ENCODE measurements around the gene PSME3.
"Not testable (repeated sequence)": the region's sequence is repeated elsewhere in the genome, so short reads cannot be mapped to it uniquely, and the experiment has no call there.

Gene PSME3

DNA sequence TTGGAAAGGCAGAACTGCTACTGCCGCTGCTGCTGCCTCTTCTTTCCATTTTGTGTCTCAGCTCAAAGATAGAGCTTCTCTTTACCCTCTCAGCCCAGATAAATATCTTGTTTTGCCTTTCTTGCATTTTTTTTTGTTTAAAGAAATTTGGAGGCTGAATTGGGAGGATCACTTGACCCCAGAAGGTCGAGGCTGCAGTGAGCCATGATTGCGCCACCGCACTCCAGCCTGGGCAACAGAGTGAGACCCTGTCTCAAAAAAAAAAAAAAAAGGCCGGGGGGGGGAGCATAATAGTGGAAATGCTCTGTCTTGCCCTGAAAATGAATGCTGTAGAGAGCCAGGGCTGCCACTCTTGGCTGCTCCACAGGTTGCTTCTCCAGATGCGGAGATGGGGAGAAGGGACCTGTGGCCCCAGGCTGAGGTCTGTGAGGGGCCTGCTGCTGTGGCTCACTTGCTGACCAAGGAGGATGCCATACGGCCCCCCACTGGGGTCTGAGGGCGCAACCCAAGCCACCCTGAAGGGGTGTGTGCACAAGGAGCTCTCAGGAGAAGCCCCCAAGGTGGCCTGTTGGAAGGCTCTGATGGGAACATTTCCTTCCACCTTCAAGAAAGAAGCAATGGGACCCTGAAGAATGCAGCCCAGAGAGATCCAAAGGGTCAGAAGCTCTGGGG, 45.9 kb downstream of the PSME3 start:
- no peak for DNase-seq

DNA sequence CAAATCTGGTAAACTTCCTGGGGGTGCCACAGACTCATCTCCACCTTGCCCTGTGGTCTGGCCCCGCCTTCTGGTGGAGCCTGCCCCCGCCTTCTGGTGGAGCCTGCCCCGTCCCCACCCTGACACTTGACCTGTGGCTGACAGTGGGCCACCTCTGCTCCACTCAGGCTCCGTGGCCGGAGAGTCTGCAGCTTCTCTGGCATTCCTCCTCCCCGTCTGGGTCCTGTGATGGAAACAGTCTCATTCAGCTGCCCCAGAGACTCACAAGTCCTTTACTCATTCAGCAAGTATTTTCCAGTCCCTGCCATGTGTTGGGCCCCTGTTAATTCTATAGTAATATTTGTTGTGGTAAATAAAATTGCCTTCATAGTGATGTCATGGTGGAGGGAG, 46.4 kb downstream of the PSME3 start:
- no peak for DNase-seq

DNA sequence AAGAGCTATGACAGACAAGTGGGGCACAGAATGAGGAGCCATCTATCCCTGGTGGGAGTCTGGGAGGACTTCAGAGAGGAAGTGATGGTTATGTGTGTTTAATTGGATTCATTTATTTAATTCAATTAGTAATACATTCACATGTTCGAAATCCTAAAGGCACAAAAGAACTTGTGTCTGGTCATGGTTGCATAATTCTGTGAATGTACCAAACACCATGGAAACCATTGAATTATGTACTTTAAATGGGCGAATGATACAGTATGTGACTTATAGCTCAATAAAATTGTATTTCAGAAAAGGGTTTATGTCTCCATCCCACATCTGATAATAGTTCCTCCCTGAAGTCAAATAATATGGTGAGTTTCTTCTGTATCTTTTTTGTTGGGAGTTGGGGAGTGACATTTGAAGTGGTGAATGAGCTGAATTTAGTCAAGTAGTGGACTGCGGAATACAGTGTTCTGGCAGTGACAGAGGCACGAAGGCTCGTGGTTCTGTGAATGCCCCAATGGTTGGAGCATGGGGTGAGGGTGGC, 47.6 kb downstream of the PSME3 start:
- no peak for DNase-seq

DNA sequence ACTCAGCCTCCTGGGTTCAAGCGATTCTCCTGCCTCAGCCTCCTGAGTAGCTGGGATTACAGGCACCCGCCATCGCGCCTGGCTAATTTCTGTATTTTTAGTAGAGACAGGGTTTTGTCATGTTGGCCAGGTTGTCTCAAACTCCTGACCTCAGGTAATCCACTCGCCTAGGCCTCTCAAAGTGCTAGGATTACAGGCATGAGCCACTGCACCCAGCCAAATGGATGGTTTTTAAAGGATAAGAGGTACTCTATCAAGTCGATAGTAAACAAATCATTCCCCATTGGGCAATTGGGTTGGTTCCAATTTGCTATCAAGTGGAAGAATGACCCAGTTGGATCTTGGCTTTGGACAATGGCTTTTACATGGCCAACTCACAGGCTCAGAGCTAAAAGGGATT, 48.5 kb downstream of the PSME3 start:
- not testable (repeated sequence) for DNase-seq

DNA sequence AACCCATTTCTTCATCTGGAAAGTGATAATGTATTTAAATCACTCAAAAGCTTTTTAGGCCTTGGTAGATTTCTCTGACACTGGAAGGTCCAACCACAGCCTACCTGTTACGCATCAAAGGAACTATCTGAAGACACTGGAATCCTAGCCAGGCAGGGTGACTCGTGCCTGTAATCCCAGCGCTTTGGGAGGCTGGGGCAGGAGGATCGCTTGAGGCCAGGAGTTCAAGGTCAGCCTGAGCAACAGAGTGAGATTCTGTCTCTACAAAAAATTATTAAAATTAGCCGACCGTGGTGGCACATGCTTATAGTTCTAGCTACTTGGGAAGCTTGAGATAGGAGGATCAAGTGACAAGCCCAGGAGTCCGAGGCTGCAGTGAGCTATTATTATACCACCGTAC, 49.0 kb downstream of the PSME3 start:
- no peak for DNase-seq

DNA sequence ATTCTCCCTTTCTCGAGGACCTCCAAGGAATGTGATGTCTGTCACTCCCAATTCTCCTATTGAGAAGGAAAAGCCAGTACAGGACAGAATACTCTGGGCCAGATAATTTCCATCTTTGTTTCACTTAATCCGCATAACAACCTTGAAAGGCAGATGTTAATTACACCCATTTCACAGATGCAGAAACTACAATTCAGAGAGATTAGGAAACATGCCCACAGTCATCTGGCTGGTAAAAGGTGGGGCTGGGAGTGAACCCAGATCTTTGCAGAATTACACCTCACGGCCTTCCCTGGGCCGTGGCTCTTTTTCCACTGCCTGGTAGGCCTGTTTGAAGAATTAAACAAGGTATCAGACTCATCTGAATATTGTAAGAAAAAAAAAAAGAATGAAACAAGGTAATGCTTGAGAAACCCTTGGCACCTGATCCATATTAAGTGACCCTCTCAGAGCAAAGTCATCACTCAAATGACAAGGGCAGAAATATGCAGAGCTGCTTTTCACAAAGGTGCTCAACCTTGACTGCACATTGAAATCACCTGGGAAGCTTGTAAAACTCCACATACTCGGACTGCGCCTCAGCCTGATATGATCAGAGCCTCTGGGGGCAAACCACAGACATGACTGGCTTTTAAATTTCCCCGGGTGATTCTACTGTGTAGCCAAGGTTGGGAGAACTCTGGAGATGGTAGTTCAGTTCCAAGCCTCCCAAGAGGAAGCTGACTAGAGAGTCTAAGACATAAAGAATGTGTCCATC, 50.8 kb downstream of the PSME3 start:
- no peak for DNase-seq

DNA sequence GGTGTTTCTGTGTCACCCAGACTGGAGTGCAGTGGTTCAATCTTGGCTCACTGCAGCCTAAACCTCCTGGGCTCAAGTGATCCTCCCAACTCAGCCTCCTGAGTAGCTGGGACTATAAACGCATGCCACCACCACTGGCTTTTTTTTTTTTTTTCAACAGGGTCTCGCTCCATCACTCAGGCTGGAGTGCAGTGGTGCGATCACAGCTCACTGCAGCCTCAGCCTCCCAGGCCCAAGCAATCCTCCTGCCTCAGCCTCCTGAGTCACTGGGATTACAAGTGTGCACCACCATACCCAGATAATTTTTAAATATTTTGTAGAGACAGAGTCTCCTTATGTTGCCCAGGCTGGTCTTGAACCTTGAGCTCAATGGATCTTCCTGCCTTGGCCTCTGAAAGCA, 52.6 kb downstream of the PSME3 start:
- not testable (repeated sequence) for DNase-seq

DNA sequence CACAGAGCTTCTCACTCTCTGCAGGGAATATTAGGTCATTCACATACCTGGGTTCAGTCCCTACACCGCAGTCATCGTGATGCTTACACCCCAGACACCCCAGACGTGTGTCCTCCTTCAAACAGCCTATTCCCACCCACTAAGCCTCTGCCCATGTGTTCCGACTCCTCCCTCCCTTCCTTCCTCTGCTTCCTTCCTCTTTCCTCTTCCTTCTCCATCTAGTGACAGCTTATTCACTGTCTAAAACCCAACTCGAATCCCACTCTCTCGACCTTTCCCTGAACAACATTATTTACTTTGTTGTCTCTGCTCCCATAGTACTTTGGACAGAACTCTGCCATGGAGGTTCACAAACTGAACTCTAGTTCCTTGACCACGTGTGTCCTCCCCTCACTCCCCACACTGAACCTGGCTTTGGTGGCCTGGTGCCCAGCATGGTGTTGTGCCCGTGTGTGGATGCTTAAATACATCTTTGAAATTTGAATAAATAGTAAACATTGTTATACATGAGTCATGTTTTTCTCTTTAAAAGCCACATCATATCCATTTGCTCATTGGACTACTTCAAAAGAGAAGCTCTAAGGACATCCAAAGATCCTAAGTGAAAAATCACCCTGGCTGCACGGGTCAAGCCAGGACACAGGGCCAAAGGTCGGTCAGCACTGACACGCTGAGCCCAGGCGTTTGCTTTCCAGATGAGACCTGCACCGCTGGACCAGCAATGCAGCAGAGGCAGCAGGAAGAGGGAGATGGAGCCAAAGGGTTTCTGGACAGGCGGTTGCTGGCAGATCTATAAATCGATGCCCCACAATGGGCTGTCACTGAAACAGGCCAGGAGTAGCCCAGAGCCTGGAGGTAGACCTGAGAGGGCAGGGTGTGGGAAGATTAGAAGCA, 53.3 kb downstream of the PSME3 start:
- no peak for DNase-seq

DNA sequence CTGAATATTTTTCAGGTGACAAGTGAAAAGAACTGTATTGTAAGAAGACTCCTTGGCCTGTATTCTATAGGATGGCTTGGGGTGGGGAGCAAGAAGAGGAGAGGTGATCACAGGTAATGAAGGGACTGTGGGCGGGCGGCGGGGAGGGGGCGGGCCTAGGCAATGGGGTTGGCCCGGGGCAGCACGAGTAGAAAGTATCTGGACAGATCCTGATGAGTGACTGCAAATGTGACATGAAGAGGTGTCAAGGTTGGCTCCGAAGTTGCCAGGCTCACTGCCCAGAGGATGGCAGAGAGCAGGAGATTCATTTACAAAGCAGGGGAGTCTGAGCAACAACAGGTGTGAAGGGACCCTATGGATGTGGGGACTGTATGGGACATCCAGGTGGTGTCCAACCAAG, 56.6 kb downstream of the PSME3 start:
- no peak for DNase-seq

DNA sequence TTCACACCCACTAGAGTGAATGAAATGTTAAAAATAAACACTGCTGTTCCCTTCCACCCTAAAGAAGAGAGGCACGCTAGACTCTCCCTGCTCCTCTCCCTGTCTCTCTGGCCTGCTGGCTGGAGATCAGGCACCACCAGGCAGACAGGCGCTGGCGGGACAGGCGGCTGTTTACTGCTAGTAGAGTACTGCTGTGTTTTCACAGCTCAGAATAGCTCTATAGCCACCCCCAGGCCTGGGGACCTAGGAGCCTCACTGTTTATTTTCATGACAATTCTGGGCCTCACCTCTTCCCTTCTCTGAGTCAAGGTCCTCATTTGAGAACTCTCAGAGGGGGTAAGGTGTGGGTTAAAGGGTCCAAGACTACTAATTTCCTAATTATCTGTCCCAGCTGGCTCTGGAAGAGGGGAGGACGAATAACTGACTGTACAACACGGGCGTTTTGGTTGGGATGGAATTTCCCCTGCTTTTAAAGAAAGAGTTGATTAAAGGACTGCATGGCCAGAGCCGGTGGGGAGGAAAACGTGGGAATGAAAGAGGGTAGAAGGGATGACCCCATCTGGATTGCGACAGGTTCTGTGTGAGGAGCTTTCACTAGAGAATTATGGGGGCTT, 58.4 kb downstream of the PSME3 start:
- DNase-seq: no peak

DNA sequence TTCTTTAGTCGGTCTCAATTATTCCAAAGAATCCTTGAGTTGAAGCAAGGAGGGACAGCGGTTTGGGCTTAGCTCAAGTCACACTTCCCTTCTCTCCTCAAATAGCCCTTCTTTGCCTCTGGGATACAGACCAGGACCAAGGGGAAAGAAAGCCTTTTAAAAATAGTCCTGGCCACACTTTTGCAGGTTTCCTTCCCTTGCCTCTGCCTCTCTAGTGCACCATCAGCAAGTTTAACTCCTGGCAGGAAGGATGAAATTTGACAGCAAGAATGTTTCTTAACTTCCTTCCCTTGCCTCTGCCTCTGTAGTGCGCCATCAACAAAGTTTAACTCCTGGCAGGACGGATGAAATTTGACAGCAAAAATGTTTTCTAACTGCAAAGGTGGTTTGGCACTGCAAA, 60.2 kb downstream of the PSME3 start:
- no peak for DNase-seq

Measured in activated effector memory CD4-positive, alpha-beta T cell treated with Interleukin-2 at 50 U/mL for 16 hours (primary cell).